Limb (tissue), 2 donors: ENCODE data around the gene ZC2HC1B.

Source experiments
- DNase-seq, 2 donors: peaks; one replicate each; pipeline ENCODE4 v3.0.0-alpha.2; 2016; ENCODE audit errors: extremely low spot score in 2 of 2

Gene ZC2HC1B

DNA sequence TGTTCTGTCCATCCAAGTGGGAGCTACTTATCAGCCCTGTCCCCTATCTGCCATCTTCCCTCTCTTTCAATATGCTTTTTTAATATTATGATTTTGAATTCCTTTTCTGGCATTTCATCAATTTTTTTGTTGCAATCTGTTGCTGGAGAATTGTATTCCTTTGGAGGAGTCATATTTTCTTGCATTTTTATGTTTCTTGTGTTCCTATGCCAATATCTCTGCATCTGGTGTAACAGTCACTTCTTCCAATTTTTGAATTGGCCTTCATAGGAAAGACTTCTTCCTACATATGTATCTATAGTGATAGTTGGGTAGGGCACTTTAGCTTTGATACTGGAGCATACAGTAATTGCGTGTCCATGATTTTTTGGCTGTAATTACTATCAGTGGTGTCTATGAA lies 70.1 kb downstream of the ZC2HC1B start:
- DNase-seq, result no peak

DNA sequence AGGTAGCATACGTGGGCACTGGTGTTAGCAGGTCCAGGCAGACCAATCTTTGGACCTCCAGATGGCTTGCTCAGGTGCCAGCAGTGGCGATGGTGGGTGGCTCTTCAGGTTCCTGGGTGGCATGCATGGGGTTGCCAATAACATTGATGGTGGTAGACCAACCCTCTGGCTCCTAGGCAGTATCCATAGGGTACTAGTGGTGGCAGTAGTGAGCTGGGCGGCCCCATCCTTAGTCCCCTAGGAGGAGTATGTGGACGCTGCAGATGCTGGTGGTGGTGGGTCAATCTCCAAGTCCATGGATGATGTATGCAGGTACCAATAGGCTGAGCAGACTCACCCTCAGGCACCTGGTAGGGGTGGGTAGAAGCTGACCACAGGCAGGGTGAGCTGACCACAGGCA lies 70.6 kb downstream of the ZC2HC1B start:
- no peak for DNase-seq

DNA sequence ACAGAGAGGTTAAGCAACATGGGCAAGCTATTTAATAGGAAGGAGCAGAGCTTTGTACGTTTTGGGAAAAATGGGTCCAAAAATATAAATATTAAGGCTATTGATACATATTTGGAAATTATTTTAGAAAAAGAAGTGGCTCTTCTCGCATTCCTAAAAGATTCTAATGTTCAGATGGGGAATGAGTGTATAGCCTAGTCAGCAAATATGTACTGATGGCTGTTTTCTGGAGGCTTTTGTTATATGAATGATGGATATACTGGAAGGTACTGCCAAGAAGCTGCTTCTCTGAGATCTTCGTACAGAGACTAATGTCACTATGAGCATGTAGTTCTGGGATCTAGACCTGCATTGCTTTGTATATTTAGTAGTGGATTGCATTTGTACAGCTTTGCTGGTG lies 72.1 kb downstream of the ZC2HC1B start:
- no peak for DNase-seq

DNA sequence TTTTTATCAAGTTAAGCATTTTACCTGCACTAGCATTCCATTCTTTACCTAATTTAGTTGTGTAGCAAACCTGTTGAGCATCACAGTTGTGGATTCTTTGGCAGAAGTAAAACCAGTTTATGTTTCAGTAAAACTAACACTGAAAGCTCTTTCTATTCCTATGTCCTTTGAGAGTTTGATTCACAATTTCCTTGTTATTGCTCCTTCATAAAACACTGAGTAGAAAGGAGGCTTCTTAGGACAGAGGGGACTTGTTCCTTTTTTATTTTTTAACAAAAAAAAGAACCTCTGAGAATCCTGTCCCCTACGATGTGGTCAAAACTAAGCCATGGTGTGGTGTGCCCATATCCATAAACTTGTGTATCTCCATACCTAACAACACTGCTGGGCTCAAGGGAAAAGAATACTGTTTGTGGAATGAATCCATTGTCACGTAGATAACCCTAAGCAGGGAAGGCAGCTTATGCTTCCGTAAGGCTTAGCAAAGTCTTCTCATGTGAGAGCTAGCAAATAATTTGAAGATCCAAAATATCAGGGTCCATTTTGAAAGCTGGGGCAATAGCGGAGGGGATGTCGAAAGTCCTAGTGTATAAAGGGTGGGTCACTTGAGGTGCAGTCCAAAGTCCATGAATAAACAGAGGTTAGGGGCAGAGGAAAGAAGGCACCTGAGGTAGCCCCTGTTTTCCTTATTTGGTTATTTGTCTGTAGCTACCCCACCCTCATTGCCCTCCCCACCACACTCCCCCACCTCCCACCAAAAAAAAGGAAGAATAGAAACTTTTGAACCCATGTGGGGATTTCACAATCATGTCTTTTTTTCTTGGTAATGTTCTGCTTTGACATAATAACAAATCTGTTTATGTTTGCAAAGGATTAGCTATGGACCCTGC lies 72.7 kb downstream of the ZC2HC1B start:
- no peak for DNase-seq

DNA sequence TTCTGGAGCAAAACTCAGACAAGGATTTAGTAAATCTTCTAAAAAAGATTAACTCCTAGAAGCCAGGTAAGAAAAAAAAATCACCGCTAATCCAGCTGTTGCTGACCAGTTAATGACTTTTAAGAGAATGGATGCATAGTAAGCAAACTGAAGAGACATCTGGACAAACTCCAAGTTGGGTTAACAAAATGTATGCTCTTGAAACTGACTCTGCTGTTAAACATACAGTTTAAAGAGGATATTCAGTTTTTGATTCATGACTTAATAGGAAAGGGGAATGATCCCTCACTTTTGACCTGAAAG lies 73.3 kb downstream of the ZC2HC1B start:
- no peak for DNase-seq

DNA sequence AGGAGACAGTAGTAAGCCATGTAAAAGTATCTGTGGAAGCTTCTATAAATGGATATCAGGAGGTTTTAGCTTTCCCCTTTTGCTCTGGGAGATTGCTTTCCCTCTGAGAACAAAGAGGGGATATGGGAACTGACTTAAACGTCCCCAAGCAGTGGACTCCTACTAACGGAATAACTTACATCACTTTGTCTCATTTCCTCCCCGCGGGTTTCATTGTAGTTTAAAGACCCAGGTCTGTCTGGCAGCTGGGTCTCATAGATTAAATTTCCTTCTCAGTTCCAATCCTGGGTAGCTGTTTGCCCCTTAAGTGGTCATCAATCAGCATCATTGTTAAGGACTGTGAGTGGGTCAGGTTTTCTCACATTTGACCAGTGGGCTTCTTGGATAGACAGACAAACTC lies 75.1 kb downstream of the ZC2HC1B start:
- no peak for DNase-seq

DNA sequence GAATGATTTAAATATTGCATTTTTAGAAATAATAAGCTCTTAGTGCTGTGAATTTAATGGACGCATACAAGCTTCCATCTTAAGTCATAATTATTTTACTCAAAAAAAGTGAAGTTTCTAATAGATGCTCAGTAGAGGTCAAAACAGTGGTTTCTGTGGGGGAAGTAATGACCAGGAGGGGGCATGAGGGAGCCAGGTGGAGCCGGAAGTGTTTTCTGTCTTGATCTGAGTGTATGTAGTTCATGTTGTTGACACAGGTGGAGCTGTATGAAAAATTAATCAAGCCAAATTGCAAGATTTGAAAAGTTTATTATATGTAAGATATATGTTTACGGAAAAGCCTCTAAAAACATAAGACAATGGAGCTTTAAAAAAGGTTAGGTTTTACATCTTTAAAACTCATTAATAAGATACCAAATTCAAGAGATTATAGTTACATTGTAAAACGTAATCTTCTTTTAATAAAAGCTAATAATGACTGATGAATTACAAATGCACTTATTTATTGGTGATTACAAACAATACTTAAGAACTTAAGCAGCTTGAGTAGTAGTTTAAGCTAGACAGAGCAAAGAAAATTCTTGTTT lies 75.8 kb downstream of the ZC2HC1B start:
- no peak for DNase-seq

DNA sequence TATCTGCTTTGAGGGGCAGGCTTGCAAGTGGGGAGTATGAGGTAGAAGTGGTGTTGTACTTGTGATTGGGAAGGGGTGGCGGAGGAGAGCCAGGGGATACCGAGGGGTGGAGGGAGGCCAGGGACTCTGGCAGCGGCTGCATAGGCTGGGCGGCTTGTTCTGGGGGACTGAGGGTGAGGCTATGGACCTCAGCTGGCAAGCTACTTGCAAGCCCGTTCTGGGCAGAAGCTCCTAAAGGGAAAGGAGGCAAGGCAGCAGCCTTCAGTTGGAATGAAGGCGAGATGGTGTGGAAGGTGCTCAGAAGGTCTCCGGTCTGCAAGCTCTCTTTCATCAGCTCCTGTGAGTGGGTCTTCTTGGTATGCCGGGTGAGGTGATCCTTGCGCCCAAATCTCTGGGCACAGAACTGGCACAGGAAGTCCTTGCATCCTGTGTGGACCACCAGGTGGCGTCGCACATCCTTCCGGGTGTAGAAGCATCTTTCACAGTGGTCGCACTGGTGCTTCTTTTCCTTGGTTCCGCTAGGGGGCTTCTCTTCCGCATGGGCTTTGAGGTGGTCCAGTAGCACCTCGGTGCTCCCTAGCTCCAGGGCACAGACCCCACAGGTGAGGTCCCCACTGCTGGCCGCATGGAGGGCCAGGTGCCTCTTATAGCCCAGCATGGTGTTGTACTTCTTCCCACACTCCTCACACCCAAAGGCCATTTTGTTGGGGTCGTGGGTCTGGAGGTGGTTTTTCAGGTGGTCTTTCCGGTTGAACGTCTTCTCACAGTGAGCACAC lies 77.8 kb downstream of the ZC2HC1B start:
- DNase-seq, result peak in 1 of 2 donors; percentile 48

DNA sequence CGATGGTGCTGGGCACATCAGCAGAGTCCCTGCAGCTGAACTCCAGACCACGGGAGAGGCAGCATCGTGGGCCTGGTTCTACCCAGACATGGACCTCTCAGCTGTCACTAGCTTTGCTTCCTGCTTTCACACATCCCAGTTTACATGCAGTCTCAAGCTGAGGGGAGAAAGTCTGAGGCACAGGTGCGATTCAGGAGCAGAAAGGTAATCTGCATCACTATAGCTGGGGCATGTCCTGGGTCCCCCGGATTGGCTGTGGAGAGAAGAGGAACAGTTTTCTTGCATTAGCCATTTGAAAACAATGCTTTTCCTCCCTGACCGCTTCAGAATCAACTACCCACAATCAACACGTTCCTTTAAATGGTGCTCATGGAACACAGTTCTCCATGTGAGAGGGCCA lies 83.9 kb downstream of the ZC2HC1B start:
- no peak for DNase-seq

DNA sequence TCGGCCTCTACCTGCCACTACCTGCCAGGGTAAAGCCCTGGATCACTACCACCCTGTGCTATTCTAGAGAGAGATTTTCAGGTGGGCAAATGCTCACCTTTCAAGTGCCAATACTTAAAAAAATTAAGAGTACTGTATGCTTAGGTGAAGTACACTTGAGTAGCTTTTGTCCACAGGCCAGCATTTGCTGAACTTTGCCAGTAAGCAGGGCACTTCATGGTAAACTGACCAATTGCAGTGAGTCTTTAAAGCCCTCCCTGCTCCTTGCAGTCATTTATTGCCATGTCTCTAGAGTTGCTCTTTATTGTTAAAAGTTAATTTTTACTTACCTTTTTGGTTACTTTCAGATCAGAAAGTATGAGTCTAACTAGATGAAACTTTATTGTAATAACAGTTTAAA lies 85.3 kb downstream of the ZC2HC1B start:
- DNase-seq, result no peak

DNA sequence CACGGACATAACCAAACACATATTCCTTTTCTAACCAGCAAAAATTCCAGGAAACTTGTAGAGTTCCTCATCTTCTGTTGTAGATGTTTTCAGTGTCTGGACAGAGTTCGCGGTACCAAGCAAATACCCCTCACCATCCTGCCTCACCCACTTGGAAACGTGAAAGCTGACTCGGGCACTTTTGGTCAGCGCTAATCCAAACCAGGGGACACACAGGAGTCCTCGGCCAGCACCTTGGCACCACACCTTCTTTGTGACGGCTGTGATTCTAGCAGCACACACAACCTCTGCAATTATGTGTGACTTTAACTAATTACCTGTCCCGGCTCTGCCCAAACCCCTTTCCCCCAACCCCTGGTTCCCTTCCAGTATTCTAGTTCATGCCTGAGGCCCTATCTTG lies 85.7 kb downstream of the ZC2HC1B start:
- DNase-seq, result no peak

DNA sequence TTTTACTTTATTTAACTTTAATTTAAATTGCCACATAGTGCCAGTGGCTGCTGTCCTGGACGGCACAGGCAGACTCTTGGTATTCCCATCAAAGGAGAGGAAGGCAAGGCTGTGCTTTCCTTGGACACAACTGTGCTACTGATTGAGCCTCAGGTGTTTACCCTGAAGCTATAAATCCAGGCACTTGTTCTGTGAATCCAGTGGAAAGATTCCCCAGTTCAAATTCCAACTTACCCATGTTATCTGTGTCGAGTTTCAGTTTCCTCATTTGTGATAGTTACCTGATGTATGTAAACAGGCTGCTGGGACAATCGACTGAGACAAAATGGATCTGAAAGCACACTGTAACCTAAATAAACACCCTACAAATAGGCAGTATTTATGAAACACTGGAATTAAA lies 86.6 kb downstream of the ZC2HC1B start:
- DNase-seq, result no peak

DNA sequence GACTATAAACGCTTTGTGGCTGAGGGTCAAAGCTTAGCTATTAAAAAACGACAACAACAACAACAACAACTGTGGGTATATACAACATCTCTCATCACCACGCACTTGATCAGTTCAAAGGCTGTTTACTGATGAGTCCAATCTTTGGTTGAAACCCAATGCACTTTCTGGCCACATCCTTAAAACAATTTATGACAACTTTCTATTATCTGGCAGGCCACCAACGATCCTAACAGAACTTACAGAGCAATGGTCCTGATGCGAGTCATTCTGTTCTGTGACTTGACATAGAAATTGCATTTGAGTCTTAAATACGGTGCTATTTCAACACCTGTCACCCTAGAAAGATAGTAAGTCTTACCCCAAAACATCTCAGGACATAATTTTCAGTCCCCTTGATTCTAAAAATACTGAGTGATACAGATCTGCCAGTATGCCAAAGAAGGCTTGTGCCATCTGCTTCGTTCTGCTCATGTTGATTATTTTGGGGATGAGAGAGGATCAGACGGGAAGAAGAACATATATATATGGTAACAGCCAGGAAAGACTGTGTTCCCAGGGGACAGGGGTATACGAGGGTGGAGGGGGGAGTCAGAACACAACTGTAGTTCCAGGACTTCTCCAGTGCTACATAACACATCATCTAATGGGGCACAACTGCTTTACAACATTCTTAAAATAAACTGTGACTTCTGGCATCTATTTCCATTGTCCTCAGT lies 87.9 kb downstream of the ZC2HC1B start:
- no peak for DNase-seq

DNA sequence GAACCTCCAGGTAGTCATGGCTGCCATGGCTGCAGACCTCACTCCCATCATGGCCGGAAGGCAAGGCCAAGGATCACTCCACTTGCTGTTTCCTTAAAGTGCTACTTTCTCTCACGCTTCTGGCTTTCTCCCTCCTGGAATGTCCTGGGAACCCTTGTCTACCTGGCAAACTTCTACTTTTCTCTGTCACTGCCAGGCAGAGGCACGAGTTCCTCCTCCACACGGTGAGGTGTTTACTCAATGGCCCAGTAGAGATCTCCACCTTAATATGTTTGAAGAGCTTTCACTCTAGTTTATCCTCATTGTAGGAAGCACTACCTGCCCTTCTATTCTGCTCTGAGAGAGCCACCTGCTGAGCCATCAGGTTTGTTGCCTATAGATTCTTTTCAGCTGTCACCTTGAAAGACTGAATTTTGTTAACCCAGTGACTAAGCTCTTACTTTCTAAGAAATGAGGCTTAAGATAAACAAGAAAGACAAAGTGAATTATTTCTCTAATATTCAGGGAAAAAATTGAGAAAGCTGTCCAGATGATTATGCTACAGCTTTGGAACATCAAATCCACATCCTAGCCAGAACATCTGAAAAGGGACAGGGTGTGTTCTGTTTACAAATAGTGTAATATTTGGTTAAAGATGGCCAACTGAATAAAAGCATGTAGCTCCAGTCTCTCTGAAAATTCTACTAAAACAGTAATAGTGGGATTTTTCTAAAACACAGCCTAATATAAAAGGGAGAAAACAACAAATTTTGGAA lies 88.8 kb downstream of the ZC2HC1B start:
- DNase-seq, result no peak

DNA sequence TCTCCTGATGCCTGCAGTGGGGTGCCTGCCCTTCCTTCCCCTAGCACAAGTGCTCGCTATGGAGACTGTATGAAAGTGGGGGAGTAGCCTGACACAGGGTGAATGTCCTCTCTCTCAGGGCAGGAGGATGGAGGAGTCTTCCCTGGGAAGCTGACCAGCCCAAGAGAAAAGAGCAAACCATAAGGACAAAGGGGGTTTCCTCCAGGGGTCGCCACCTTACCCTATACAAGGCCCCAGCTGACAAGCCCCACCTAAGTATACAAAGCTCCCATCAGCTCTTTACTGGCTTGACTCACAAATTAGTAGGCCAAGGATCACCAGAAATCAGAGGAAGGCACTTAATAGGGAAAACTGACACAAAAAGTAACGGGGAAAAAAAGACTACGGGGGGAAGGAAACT lies 89.6 kb downstream of the ZC2HC1B start:
- DNase-seq, result no peak

DNA sequence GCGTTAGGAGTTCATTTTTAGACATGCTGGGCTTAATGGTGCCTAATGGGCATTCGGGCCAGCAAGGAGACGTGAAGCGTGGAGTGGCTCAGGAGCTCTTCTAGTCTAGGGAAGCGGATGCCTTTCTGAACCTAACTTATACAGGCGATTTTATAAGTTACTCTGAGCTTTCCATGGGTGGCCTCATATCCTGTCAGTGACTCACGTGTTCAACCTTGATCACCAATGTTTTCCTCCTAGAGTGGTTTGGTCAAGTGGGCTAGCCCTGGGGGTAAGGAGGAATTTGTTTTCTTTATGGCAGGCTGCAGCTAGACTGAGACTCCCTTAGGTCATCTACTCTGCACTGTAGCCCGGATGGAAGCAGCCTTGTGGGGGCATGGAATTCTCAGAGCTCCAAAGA lies 91.7 kb downstream of the ZC2HC1B start:
- no peak for DNase-seq

DNA sequence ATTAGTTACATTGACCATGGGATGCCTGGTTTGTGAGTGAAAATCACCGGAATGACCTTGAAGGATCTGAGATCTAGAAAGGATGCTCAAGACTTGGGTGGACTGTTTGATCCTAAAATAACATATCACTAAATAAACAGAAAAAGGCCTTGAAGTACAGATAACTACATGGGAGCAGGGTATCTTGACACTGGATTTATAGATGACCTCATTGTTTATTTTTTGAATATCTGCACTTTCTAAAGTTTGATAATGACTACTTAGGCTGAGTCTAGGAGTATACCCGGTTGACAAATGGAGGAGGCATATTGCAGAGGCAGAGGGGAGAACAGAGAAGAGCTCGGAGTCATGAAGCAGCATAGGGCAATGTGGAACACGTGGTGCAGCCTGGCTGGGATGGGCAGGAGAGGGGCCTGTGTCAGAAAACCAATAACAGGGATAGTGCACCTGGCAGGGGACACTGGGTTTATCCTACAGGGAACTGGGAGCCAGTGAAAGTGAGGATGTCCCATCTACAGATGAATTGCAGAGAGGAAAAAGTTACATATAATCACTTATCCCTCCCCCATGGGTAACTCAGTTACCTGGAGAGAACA lies 93.5 kb downstream of the ZC2HC1B start:
- no peak for DNase-seq

DNA sequence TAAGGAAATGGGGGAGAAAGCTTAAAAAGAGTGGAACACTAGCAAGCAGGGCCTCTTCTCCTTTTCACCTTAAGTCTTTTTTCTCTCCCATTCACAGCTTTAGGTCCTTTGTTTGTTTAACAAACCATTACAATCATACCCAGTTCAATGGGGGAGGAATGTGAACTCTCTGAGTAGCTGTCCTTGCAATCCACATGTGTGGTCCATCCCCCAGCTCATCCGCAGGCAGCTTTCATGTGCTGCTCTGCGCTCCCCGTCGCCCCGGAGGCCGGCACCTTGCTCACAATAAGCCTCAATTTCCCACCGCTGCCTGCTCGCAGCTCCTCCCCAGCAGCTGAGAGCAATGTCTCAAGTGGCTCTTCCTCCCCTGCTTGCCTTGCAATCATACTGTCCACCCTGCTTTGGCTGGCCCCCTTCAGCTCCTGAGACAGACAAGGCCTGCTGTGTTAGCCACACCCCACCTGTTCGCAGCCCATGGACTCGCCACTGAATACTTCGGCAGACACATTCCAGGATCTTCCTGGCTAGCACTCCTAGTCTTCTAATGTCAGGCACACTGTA lies 94.6 kb downstream of the ZC2HC1B start:
- DNase-seq, result no peak

DNA sequence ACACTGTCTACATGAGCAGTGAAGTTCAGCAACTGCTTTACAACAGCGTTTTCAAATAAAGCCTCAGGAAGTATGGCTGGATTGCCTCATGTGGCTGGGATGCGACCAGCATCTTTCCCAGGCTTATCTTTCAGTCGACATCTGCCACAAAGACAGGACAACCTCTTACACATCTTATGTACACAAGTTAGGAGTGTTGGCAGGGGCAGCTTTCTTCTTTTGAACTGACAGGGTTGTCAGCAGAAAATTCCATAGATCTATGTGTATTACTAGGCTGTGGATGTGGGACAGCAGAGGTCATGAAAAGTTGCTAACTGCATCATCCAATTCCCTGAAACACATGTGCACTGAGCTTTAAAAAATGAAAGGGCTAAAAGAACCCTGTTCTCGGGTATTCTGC lies 95.7 kb downstream of the ZC2HC1B start:
- DNase-seq, result no peak

DNA sequence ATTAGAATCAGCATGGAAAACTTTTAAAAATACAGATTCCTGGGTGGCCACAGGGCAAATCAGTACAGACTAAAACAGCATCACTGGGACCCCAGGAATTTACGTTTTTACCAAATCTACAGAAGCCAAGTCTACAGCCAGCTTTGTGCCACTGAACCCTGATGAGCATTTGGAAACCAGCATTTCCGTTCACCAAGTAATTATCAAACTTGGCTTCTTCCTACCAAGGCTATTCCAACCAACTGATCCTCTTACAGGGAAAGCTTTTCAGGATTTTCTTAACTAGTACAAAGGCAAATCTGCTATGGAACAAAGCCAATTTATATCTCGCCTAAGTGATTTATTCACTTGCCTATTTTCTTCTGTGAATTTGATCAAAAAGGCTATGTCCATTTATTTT lies 96.8 kb downstream of the ZC2HC1B start:
- DNase-seq, result no peak
